Non-pigmented ciliary epithelial cell (primary cell): Measurements from ENCODE around the gene LUC7L2.
"Not testable (repeated sequence)": the region's sequence is repeated elsewhere in the genome, so short reads cannot be mapped to it uniquely, and the experiment has no call there.

Source experiments
- DNase-seq: peaks from one replicate; pipeline ENCODE4 v3.0.0-alpha.2; 2010; ENCODE audit warnings: low read depth

LUC7L2 gene

GRCh38 chr7:139359366-139360209 is at the start of gene LUC7L2:
LUC7L2 (plus strand) TSS chr7:139359894; CDS start chr7:139360262, 368 bp downstream.
- peak; percentile 86 for DNase-seq

DNA sequence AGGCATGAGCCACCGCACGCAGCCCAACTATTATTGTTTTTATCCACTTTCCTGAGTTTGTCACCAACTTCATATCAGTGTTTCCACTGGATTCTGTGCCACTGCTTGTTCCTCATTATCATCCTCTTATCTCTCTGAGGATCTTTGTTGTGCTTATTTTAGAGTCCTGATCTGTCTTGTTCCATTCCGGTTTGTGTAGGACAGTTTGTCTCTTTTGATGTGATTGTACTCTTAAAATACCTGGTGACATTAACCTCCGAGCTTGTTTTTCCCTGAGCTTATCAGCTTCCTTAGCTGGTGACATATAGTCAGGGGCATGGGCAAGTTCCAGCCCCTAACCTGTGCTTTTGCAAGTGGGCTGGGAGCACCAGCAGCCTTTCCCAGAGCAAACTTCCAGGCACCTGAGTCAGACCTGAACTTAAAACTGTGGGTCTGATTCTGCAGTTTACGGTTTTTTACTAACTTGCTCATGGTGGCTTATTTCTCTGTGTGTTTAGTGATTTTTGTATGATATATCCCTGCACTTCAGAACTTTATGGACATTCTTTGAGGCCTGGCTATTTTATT is 41.7 kb upstream of the LUC7L2 start:
- DNase-seq: no peak

GRCh38 chr7:139321071-139321745 is 38.5 kb upstream of the LUC7L2 start:
- DNase-seq: no peak

- DNase-seq: not testable (repeated sequence)
These were observed 35.0 kb upstream of the LUC7L2 start for GRCh38 chr7:139324709-139325108.

- peak; percentile 37 for DNase-seq
These were observed 31.3 kb upstream of the LUC7L2 start for GRCh38 chr7:139328375-139328774.

GRCh38 chr7:139329119-139329518 is 30.6 kb upstream of the LUC7L2 start:
- DNase-seq: no peak

DNA sequence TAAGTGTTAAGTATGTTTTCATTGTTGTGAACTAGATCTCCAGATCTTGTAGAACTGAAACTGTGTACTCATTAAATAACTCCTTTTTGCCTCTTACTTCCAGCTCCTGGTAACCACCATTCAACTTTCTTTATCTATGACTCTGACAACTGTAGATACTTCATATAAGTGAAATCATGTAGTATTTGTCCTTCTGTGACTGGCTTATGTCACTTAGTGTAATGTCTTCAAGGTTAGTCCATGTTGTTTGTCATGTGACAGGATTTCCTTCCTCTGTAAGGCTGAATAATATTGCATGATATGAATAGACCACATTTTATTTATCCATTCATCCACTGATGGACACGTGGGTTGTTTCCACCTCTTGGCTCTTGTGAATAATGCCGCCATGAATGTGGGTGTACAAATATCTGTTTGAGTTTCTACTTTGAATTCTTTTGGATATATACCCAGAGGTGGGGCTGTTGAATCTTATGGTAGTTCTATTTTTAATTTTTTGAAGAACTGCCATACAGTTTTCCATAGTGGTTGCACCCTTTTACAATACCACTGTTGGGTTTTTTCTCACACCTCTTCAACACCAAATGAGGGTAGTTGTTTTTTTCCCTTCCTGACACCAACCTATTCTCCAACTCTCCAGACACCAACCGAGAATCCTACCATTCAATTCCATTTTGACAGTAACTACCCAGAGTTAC is 29.2 kb upstream of the LUC7L2 start:
- no peak for DNase-seq

DNA sequence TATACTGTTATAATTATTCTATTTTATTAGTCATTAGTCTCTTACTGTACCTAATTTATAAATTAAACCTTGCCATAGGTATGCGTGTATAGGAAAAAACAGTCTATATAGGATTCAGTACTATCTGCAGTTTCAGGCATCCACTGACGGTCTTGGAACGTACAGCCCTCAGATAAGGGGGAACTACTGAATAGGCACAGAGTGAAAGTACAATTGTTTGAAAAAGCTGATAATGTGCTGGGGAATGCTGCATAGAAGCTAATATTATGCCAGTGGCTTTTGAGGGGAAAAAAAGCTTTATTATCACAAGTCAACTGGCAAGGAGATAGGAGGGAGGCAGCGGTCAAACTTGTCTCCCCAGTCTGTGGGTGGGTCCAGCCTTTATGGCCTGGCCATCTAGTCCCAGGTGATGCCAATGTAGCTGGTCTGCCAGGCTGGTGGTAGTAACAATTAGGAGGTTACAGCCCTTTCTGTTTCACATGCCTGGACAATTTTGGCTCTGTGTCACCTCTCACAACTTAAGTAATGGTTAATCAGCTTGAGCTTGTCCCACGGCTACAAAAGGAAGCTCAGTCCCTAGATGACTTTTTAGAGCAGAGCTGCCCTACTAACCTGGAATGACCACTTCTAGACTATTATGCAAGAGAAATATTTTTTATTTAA is 26.9 kb upstream of the LUC7L2 start:
- no peak for DNase-seq

DNA sequence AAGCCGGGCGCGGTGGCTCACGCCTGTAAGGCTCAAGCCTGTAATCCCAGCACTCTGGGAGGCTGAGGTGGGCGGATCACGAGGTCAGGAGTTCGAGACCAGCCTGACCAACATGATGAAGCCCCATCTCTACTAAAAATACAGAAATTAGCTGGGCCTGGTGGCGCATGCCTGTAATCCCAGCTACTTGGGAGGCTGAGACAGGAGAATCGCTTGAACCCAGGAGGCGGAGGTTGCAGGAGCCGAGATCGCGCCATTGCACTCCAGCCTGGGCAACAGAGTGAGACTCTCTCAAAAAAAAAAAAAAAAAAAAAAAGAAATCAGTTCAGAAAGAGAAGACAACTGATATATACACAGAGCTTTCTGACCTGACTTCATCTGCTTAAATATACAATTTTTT is 26.3 kb upstream of the LUC7L2 start:
- DNase-seq: not testable (repeated sequence)

DNA sequence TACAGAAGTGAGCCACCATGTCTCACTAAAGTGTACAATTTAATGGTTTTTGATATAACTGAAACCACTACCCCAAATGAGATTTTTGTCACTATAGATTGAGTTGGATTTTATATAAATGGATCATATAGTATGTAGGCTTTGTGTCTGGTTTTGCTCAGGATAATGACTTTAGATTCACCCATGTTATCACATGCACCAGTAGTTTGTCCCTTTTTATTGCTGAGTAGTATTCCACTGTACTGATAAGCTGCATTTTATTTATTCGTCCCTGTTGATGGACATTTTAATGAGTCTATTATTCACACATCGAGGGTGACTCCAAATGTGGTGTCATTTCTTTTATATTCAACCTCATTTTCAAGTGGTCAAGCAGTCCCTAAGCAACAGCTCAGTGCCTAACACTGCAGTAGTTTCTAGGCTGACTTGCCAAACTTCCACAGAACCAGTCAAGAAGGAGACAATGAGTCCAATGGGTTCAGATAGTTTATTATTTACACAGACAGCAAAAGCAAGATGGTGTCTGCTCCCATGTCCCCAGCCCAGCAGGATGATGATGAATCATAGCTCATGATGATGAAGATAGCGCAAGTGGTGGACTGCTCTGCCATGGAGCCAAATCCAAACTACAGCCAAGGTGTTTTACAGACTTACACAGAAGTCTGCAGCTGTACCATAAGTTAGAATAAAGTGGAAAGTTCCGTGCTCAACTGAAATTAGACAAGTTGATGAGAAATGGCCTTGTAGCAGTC is 25.1 kb upstream of the LUC7L2 start:
- DNase-seq: no peak

DNA sequence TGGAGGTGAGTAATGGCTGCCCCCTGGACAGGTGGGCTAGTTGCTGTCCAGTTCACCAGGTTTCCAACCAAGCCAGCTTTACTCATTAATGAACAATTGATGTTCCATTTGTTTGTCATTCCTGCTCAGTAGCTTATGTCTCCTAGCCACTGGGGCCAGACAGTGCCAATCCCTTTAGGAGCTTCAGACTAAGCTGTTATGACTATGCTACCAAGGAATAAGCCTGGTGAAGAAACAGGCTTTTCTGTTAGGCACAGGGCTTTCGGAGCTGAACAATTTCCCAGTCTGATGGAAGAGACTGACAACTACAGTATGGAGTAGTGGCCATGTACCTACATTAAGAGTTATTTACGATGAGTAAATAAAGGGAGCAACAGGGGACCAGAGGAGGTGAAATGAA is 20.7 kb upstream of the LUC7L2 start:
- no peak for DNase-seq

- DNase-seq: no peak
These were observed 20.0 kb upstream of the LUC7L2 start for GRCh38 chr7:139339698-139340036.

DNA sequence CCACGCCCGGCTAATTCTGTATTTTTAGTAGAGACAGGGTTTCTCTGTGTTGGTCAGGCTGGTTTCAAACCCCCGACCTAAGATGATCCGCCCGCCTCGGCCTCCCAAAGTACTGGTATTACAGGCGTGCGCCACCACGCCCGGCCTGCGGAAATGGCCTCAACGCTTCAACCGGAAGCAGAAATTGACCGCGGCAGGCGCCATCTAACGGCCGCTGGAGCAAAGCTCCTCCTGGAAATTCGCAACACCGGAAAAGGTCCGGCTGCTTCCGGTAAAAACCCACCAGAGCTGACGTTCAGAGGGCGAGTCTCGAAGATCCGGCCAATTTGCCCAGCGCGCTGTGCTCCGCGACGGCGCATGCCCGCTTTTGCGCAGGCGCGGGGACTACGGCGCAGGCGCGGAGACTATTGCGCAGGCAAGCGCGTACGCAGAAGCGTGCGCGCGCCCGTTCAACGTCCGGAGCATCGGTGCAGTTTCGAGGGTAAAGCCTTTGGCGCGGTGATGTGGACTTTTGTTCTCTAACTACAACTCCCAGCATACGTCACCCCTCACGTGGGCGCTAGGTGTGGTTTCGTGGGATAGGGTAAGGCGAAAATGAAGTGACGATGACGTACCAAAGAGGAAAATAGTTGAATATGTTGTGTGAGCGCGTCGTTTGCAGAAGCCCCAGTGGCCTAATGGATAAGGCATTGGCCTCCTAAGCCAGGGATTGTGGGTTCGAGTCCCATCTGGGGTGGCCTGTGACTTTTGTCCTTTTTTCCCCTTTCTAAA is 19.5 kb upstream of the LUC7L2 start:
- DNase-seq: peak; percentile 97

DNA sequence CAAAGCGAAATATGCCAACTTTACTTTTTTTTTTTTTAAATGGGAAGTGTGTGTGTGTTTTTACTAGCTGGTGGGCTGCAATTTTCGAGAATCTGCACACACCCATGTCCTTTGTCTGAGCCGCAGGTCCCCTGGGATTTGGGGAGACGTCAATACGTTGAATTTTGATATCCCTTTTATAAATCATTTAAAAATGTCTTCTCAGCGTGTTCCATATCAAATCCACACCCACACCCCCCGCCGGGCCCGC is 19.0 kb upstream of the LUC7L2 start:
- no peak for DNase-seq

DNA sequence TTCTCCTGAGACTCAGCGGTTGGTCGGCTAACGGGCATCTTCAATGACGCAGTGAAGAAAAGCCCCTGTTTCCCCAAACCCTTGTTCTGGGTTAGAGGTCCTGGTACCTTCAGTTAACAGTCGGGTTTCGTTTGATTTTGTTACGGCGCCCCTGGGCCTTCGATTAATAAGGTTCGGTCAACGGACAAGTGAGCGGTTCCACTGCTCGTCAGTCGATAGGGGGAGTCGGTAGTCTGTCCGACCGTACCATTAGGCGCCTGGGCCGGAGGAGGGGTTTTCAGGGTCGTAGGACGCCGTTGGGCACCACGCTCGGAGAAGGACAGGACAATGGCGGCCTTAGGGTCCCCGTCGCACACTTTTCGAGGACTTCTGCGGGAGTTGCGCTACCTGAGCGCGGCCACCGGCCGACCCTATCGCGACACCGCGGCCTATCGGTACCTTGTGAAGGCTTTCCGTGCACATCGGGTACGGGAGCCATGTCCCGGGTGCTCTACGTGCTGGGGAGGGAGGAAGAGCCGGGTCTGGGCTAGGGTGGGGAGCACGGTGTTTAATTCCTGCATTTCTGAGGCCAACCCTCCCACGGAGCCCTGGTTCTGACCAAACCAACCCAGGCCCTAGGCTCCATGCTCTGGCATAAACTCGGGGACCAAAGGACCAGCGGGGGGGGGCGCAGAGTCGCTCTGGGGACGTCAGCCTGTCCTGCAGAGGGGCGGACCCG is 18.5 kb upstream of the LUC7L2 start, which contains the start of gene FMC1:
Gene FMC1 (plus strand): TSS at position 280 of the 718 bp plus-strand sequence. CDS start 48 bp downstream, at position 328.
- DNase-seq: peak; percentile 57

GRCh38 chr7:139341776-139342226 is 17.9 kb upstream of the LUC7L2 start:
- DNase-seq: peak; percentile 57

GRCh38 chr7:139345042-139345441 is 14.7 kb upstream of the LUC7L2 start:
- no peak for DNase-seq

DNA sequence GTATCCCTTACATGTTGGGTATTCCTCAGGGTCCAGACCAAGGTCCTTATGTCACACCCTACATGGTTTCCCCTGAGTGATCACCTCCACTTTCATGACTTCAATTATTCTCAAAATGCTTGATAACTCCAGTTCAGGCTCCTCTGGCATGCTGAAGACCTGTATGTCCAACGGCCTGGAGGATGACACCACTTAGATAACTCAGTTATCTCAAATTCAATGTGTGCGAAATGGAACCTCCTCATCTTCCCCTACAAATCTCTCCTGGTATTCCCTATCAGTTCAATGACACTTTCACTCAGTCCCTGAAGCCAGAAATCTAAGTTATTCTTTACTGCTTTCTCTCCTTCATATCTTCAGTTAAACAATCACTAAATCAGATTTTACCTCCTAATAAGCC is 8.7 kb upstream of the LUC7L2 start:
- no peak for DNase-seq

DNA sequence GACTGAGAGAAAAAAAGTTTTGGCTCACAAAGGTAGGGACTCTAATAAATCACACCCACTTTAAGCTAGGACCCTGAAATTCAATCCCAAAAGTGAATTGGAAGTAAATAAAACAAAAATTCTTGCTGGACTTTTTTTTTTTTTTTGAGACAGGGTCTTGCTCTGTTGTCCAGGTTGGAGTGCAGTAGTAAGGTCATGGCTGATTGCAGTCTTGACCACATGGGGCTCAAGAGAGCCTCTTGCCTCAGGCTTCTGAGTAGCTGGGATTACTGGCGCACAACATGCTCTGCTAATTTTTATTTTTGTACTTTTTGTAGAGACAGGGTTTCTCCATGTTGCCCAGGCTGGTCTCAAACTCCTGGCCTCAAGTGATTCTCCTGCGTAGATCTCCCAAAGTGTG is 5.0 kb upstream of the LUC7L2 start:
- DNase-seq: no peak

DNA sequence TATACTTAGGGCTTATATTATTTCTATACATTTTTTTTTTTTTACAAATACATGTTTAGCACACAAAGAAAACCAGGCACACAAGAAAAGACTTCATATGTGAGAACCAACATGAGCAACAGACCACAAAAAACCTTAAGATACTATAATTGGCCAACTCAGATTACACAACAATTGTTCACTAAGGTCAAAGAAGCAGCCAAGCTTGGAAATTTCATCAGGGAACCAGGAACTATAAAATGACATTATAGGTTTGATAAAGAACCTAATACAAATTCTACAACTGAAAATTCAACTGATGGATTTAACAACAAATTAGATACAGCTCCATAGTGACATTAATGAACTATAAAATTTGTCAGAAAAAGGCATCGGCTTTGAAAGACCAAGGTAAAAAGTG is 4.4 kb upstream of the LUC7L2 start:
- no peak for DNase-seq
